CD4-positive, alpha-beta T cell (primary cell): ENCODE data around the gene FMNL2. TPM values are rescaled to one million over a fixed set of nuclear protein-coding genes. Genes with fewer than 3 reads are reported as not detected.

Experiments used
- ATAC-seq: fragments of 200-7000 bp; cut with Tn5 transposase; one replicate; pipeline ENCODE4 v1.10.0; 2022; ENCODE audit warnings: mild to moderate bottlenecking; ENCODE audit not compliant: poor library complexity
- CTCF ChIA-PET: fragments of 350-600 bp; sonication (Branson Sonifier 250); formaldehyde crosslinking; loops from one replicate; lab custom pipeline; 2021; ENCODE audit warnings: antibody characterized with exemption, inconsistent platforms; lab: Charles Lee
- POLR2A ChIA-PET: fragments of 350-600 bp; sonication (Branson Sonifier 250); formaldehyde crosslinking; loops from one replicate; lab custom pipeline; 2021; ENCODE audit warnings: antibody characterized with exemption, inconsistent platforms; lab: Charles Lee
- DNase-seq, 14 experiments: peaks; one replicate each; pipeline ENCODE4 v3.0.0-alpha.2; 2013 to 2020; ENCODE audit warnings: mixed read lengths in 2 of 14
- H3K27ac ChIP-seq, 2 donors: one replicate each; pipeline versions ENCODE4 v1.5.1 to v1.7.0; 2013; ENCODE audit warnings: low read length in 2 of 2, low read depth in 1 of 2, mild to moderate bottlenecking in 1 of 2
- H3K27me3 ChIP-seq, 2 experiments: 1 replicate in 1 of 2; 2 replicates in 1 of 2; pipeline versions ENCODE4 v1.6.1 to v1.7.0; 2013; ENCODE audit warnings: low read length in 2 of 2, control low read depth in 1 of 2, mild to moderate bottlenecking in 1 of 2, moderate library complexity in 1 of 2; ENCODE audit not compliant: insufficient read depth in 2 of 2, control insufficient read depth in 1 of 2
- H3K36me3 ChIP-seq: one replicate; pipeline ENCODE4 v1.6.1; 2013; ENCODE audit warnings: low read length, control low read depth; ENCODE audit not compliant: insufficient read depth
- H3K4me1 ChIP-seq: one replicate; pipeline ENCODE4 v1.6.1; 2013; ENCODE audit warnings: low read length, control low read depth; ENCODE audit not compliant: insufficient read depth
- H3K4me3 ChIP-seq: one replicate; pipeline ENCODE4 v1.5.1; 2013; ENCODE audit warnings: mild to moderate bottlenecking, low read length, moderate library complexity
- H3K9me3 ChIP-seq, 2 experiments: 1 replicate in 1 of 2; 2 replicates in 1 of 2; pipeline versions ENCODE4 v1.6.1 to v1.7.0; 2013; ENCODE audit warnings: low read length in 2 of 2, mild to moderate bottlenecking in 2 of 2, control low read depth in 1 of 2, moderate library complexity in 1 of 2; ENCODE audit not compliant: control insufficient read depth in 1 of 2, insufficient read depth in 1 of 2
- H3K27ac Mint-ChIP-seq: one replicate; pipeline ENCODE4 v1.8.0; 2020; ENCODE audit warnings: mixed read lengths
- H3K27me3 Mint-ChIP-seq: one replicate; pipeline ENCODE4 v1.8.0; 2021; ENCODE audit warnings: mixed read lengths
- H3K36me3 Mint-ChIP-seq: one replicate; pipeline ENCODE4 v1.8.0; 2021; ENCODE audit warnings: low read depth, mixed read lengths
- H3K4me1 Mint-ChIP-seq: one replicate; pipeline ENCODE4 v1.8.0; 2021; ENCODE audit warnings: low read depth, mixed read lengths
- H3K4me3 Mint-ChIP-seq: one replicate; pipeline ENCODE4 v1.8.0; 2020; ENCODE audit warnings: mild to moderate bottlenecking, mixed read lengths
- H3K9me3 Mint-ChIP-seq: one replicate; pipeline ENCODE4 v1.8.0; 2020; ENCODE audit warnings: mixed read lengths
- intact Hi-C, 2 experiments: fragments of 100-400 bp; cut with DNase I in 1 of 2; cut with micrococcal nuclease in 1 of 2; formaldehyde crosslinking; loops; one replicate each; pipeline versions ENCODE4 v1.15.1 to v1.9.0; 2023 to 2025; cut with DNase I, micrococcal nuclease
- total RNA-seq, 174 experiments: library from RNA in 2 of 174; stranded (reverse) in 2 of 174; gene quantifications; one replicate each; pipeline ENCODE4 v1.2.3 and lab custom pipeline; 2021 to 2026
- TF ChIP-seq, protein P1 (sequence below): fragments of 200-600 bp; IDR thresholded peaks from one replicate; pipeline ENCODE4 v1.8.0; 2022; ENCODE audit warnings: antibody characterized with exemption, mild to moderate bottlenecking

FMNL2 gene
- total RNA-seq, 2 experiments from 2014 or later = 0.30 to 0.31 TPM

GRCh38 chr2:152304836-152305235 is 30.1 kb upstream of the FMNL2 start:
- ATAC-seq (no peak), DNase-seq (no peak)
- ChIA-PET CTCF (interaction anchor here (0.6 kb wide), 1 partner anchor 61 kb away, joined by 3 read pairs; no protein-coding TSS in a partner anchor), POLR2A (no interaction called here)
- Mint-ChIP-seq H3K27ac (no peak overlapping the region), H3K27me3 (peaks cover 32% of the 10 kb centered on the region), H3K9me3 (no peaks in the 10 kb centered on the region), H3K4me3 (no peak overlapping the region), H3K36me3 (no peaks in the 10 kb centered on the region), H3K4me1 (no peaks in the 10 kb centered on the region)
- TF ChIP-seq, protein P1, sequence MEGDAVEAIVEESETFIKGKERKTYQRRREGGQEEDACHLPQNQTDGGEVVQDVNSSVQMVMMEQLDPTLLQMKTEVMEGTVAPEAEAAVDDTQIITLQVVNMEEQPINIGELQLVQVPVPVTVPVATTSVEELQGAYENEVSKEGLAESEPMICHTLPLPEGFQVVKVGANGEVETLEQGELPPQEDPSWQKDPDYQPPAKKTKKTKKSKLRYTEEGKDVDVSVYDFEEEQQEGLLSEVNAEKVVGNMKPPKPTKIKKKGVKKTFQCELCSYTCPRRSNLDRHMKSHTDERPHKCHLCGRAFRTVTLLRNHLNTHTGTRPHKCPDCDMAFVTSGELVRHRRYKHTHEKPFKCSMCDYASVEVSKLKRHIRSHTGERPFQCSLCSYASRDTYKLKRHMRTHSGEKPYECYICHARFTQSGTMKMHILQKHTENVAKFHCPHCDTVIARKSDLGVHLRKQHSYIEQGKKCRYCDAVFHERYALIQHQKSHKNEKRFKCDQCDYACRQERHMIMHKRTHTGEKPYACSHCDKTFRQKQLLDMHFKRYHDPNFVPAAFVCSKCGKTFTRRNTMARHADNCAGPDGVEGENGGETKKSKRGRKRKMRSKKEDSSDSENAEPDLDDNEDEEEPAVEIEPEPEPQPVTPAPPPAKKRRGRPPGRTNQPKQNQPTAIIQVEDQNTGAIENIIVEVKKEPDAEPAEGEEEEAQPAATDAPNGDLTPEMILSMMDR = no peak
- peaks cover 3 to 7% of the 10 kb centered on the region in 2 experiments for H3K27me3 ChIP-seq
- H3K9me3 ChIP-seq = no peaks in the 10 kb centered on the region
- H3K4me3 ChIP-seq = no peak overlapping the region
- no peak overlapping the region for H3K27ac ChIP-seq
- no peaks in the 10 kb centered on the region for H3K36me3 ChIP-seq
- no peaks in the 10 kb centered on the region for H3K4me1 ChIP-seq
- intact Hi-C loops = no loop called here

DNA sequence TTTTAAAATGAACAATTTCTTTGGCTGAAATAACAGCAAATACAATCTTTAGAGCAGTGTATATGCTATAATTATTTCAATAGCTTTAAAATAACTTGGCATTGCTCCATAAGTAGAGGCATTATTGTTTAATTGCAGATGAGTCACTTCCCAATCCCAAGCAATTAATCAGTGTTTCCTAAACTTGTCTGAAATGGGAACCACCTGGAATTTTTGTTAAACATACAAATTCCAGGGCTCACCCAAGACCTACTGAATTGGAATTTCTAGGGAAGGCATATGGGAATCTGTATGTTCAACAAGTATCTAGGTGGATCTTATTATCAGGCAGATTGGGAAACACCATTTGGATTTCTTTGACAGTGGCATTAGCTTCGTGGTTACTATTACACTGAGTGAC is 27.1 kb upstream of the FMNL2 start:
- Mint-ChIP-seq H3K4me1 (no peaks in the 10 kb centered on the region), H3K27ac (no peak overlapping the region), H3K4me3 (no peak overlapping the region), H3K27me3 (peaks cover 17% of the 10 kb centered on the region), H3K9me3 (no peaks in the 10 kb centered on the region), H3K36me3 (no peaks in the 10 kb centered on the region)
- H3K4me1 ChIP-seq = no peaks in the 10 kb centered on the region
- peaks cover 0 to 7% of the 10 kb centered on the region in 2 experiments for H3K27me3 ChIP-seq
- DNase-seq (no peak), ATAC-seq (no peak)
- no peak overlapping the region for H3K27ac ChIP-seq
- POLR2A ChIA-PET = no interaction called here
- intact Hi-C loops = no loop called here
- TF ChIP-seq, protein P1 = no peak
- H3K36me3 ChIP-seq = no peaks in the 10 kb centered on the region
- H3K9me3 ChIP-seq = no peaks in the 10 kb centered on the region
- CTCF ChIA-PET = no interaction called here
- H3K4me3 ChIP-seq = no peak overlapping the region

DNA sequence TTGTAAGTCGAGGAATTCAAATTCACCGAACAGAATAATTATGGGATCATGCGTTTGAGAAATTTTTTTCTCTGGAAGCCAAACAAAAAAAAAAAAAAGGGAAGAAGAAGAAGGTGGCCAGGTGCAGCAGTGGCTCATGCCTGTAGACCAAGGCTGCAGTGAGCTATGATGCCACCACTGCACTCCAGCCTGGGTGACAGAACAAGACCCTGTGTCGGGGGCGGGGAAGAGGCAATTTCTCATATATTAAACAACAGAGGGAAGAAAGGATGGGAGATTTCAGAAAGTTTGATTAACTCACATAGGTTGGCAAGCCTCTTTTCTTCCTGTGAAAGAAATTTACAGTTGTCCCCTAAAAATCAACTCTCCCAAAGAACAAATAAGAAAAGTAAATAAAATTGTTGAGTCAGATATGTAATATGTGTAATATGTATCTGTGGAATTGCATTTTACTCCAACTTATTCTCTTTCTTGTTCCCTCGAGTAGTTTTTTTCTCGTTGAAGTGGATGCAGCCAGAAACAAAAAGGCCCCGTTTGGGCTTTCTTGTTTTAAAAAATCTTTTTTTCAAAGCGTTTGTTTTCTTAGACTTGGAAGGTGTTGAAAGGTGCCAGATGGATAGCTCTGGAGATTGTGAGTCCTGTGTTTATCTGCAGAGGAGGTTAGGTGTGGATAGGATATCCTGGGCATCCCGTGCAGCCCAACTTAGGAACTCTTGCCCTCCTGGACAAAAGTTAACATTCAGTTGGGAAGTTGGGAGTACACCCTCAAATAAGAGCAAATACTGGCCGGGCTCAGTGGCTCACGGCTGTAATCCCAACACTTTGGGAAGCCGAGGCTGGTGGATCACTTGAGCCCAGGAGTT is 25.4 kb upstream of the FMNL2 start:
- Histone ChIP-seq H3K9me3 (no peaks in the 10 kb centered on the region), H3K4me3 (no peak overlapping the region), H3K36me3 (no peaks in the 10 kb centered on the region), H3K4me1 (no peaks in the 10 kb centered on the region), H3K27ac (no peak overlapping the region), H3K27me3 (peaks cover 0 to 2% of the 10 kb centered on the region in 2 experiments)
- TF ChIP-seq, protein P1 = no peak
- no peak overlapping the region for H3K27ac Mint-ChIP-seq
- H3K36me3 Mint-ChIP-seq = no peaks in the 10 kb centered on the region
- H3K4me3 Mint-ChIP-seq = no peak overlapping the region
- H3K9me3 Mint-ChIP-seq = no peaks in the 10 kb centered on the region
- peaks cover 5% of the 10 kb centered on the region for H3K27me3 Mint-ChIP-seq
- ChIA-PET CTCF (no interaction called here), POLR2A (no interaction called here)
- no peaks in the 10 kb centered on the region for H3K4me1 Mint-ChIP-seq
- intact Hi-C loops = no loop called here
- ATAC-seq (no peak), DNase-seq (no peak)
